Stomach (tissue), 9 donors: ENCODE measurements around the gene MIA3. TPM values are rescaled to one million over a fixed set of nuclear protein-coding genes. Genes with fewer than 3 reads are reported as not detected.
A peak's percentile ranks its signal among the peaks of the same experiment; 100 is the strongest.
"Not testable (repeated sequence)": the region's sequence is repeated elsewhere in the genome, so short reads cannot be mapped to it uniquely, and the experiment has no call there.

ENCODE experiments used
- DNase-seq, 2 donors: peaks; one replicate each; pipeline versions ENCODE4 v3.0.0 to v3.0.0-alpha.2; 2013 to 2019
- H3K27ac ChIP-seq, 5 donors: fragments of 200-600 bp in 4 of 5; sonication (generic) in 4 of 5; one replicate each; pipeline ENCODE4 v1.5.1; 2013 to 2019; ENCODE audit warnings: mild to moderate bottlenecking in 1 of 5, moderate library complexity in 1 of 5
- H3K27me3 ChIP-seq, 3 donors: fragments of 200-600 bp; sonication (generic); one replicate each; pipeline ENCODE4 v1.5.1; 2017 to 2019; ENCODE audit warnings: mixed run types in 1 of 3
- H3K36me3 ChIP-seq, 4 donors: fragments of 200-600 bp; sonication (generic); 1 replicate in 3 of 4; 2 replicates in 1 of 4; pipeline ENCODE4 v1.5.1; 2016 to 2019
- H3K4me1 ChIP-seq, 4 donors: fragments of 200-600 bp; sonication (generic); one replicate each; pipeline ENCODE4 v1.5.1; 2016 to 2019
- H3K4me3 ChIP-seq, 4 donors: fragments of 200-600 bp; sonication (generic) in 3 of 4; one replicate each; pipeline ENCODE4 v1.5.1; 2016 to 2019; ENCODE audit warnings: mild to moderate bottlenecking in 1 of 4
- H3K9me3 ChIP-seq, 4 donors: fragments of 200-600 bp; sonication (generic); one replicate each; pipeline ENCODE4 v1.5.1; 2016 to 2019
- CTCF ChIP-seq, 7 experiments: fragments of 450-650 bp in 4 of 7; fragments of 200-600 bp in 3 of 7; sonication (generic) in 3 of 7; IDR thresholded peaks; one replicate each; pipeline ENCODE4 v1.5.1; 2016 to 2019; ENCODE audit warnings: antibody characterized with exemption in 7 of 7, control low read depth in 2 of 7, mild to moderate bottlenecking in 1 of 7
- EP300 ChIP-seq: sonication (generic); formaldehyde crosslinking; IDR thresholded peaks from one replicate; pipeline ENCODE4 v1.6.1; 2017; ENCODE audit warnings: antibody characterized with exemption
- POLR2A ChIP-seq, 4 donors: fragments of 450-650 bp; IDR thresholded peaks; one replicate each; pipeline ENCODE4 v1.6.1; 2016; ENCODE audit warnings: antibody characterized with exemption in 4 of 4, control low read depth in 2 of 4, mild to moderate bottlenecking in 1 of 4, moderate library complexity in 1 of 4
- POLR2AphosphoS5 ChIP-seq, 3 donors: sonication (generic); formaldehyde crosslinking; IDR thresholded peaks; one replicate each; pipeline ENCODE4 v1.6.1; 2016; ENCODE audit warnings: antibody characterized with exemption in 3 of 3
- WGBS, 5 donors: extraction: QIAGEN DNeasy Blood & Tissue Kit in 3 of 5; methylation state at CpG; one replicate each; pipeline versions ENCODE4 v1.1.5 to v1.1.7; 2013 to 2018; 5-methylcytosine and 5-hydroxymethylcytosine counted together
- intact Hi-C: fragments of 100-400 bp; cut with DNase I; formaldehyde crosslinking; loops from one replicate; pipeline ENCODE4 v1.15.1; 2023; ENCODE audit warnings: low total_unique reads
- polyA plus RNA-seq, 3 donors: library from polyadenylated mRNA; stranded (reverse); fragments of 200-250 nt; gene quantifications; one replicate each; pipeline ENCODE4 v1.2.3, GENCODE V29; 2013
- total RNA-seq, 5 donors: library from RNA; depleted of rRNA; stranded (reverse); fragments of >200 nt; gene quantifications; one replicate each; pipeline versions ENCODE4 v1.1.0 to v1.2.3, GENCODE V29; 2014 to 2016
- donor health status: healthy with polysubstance abuse.
- donor health status: Bipolar disorder and iron deficiency.
- donor health status: healthy.

The MIA3 gene
- total and polyA plus RNA-seq, 8 donors = 8.7 to 122 (median 56.4) TPM

GRCh38 chr1:222601257-222601656 lies 16.6 kb upstream of the MIA3 start:
- DNase-seq = peak in 1 of 2 donors; percentile 48
- 31 to 60% (median 42%) methylated on average over 3 of the region's 3 CpGs for WGBS, 5 donors
- Histone ChIP-seq H3K36me3 (no peaks in the 10 kb centered on the region), H3K4me3 (no peak overlapping the region), H3K27ac (peak overlapping the region; percentile 54 to 80 (median 79)), H3K27me3 (no peaks in the 10 kb centered on the region), H3K4me1 (no peaks in the 10 kb centered on the region), H3K9me3 (no peaks in the 10 kb centered on the region)
- intact Hi-C loops = no loop called here
- TF ChIP-seq POLR2A (IDR thresholded peaks at IDR 0.05) = no peak
- TF ChIP-seq POLR2AphosphoS5 (IDR thresholded peaks at IDR 0.05) = peak in 1 of 3 donors; percentile 9
- no peak for TF ChIP-seq CTCF (IDR thresholded peaks at IDR 0.05)
- TF ChIP-seq EP300 = no peak

- no peaks in the 10 kb centered on the region for H3K36me3 ChIP-seq
- WGBS, 5 donors = 86 to 95% (median 90%) methylated on average over 1 of the region's 1 CpG
- no peak for DNase-seq
- no peak overlapping the region for H3K4me3 ChIP-seq
- no peaks in the 10 kb centered on the region for H3K9me3 ChIP-seq
- intact Hi-C loops = no loop called here
- H3K4me1 ChIP-seq = no peaks in the 10 kb centered on the region
- H3K27ac ChIP-seq = no peak overlapping the region
- TF ChIP-seq POLR2AphosphoS5 (IDR thresholded peaks at IDR 0.05) (no peak), EP300 (no peak), CTCF (IDR thresholded peaks at IDR 0.05) (no peak), POLR2A (IDR thresholded peaks at IDR 0.05) (no peak)
- H3K27me3 ChIP-seq = no peaks in the 10 kb centered on the region
Observed at GRCh38 chr1:222606757-222607156, 11.1 kb upstream of the MIA3 start.

GRCh38 chr1:222609111-222609510 lies 8.8 kb upstream of the MIA3 start:
- H3K27ac ChIP-seq, DNase-seq, H3K27me3 ChIP-seq, intact Hi-C loops, H3K36me3 ChIP-seq, H3K9me3 ChIP-seq, H3K4me3 ChIP-seq, H3K4me1 ChIP-seq: not testable (repeated sequence)
- WGBS, 5 donors = 44 to 67% (median 48%) methylated on average over 1 of the region's 1 CpG

- no peak overlapping the region for H3K27ac ChIP-seq
- DNase-seq = no peak
- TF ChIP-seq POLR2A (IDR thresholded peaks at IDR 0.05) = no peak
- TF ChIP-seq CTCF (IDR thresholded peaks at IDR 0.05) = no peak
- TF ChIP-seq EP300 = no peak
- TF ChIP-seq POLR2AphosphoS5 (IDR thresholded peaks at IDR 0.05) = no peak
- H3K27me3 ChIP-seq = peaks cover 0 to 4% (median 0%) of the 10 kb centered on the region in 3 donors
- peaks cover 0 to 7% (median 0%) of the 10 kb centered on the region in 4 donors for H3K4me1 ChIP-seq
- H3K4me3 ChIP-seq = no peak overlapping the region
- intact Hi-C loops = no loop called here
- no peaks in the 10 kb centered on the region for H3K9me3 ChIP-seq
- 91 to 99% (median 95%) methylated on average over 2 of the region's 2 CpGs for WGBS, 5 donors
- no peaks in the 10 kb centered on the region for H3K36me3 ChIP-seq
Observed at GRCh38 chr1:222610728-222611127, 7.2 kb upstream of the MIA3 start.

- no peak overlapping the region for H3K4me3 ChIP-seq
- intact Hi-C loops = no loop called here
- no peaks in the 10 kb centered on the region for H3K9me3 ChIP-seq
- no peaks in the 10 kb centered on the region for H3K36me3 ChIP-seq
- peak overlapping the region in 1 of 5 donors; percentile 10 for H3K27ac ChIP-seq
- peaks cover 0 to 4% (median 0%) of the 10 kb centered on the region in 3 donors for H3K27me3 ChIP-seq
- 9 to 27% (median 19%) methylated on average over 1 of the region's 1 CpG for WGBS, 5 donors
- DNase-seq = peak in 1 of 2 donors; percentile 48
- H3K4me1 ChIP-seq = peaks cover 0 to 21% (median 8%) of the 10 kb centered on the region in 4 donors
- TF ChIP-seq POLR2A (IDR thresholded peaks at IDR 0.05) (no peak), CTCF (IDR thresholded peaks at IDR 0.05) (no peak), EP300 (no peak), POLR2AphosphoS5 (IDR thresholded peaks at IDR 0.05) (no peak)
Observed at GRCh38 chr1:222613627-222614026, 4.3 kb upstream of the MIA3 start.
